ENCODE results near the gene PLEKHN1.

The PLEKHN1 gene

GRCh38 chr1:939511-940106 lies 26.7 kb upstream of the PLEKHN1 start:
- 24% methylated on average over 15 of the region's 21 CpGs for WGBS (ENCODE audit: insufficient coverage)
- Histone ChIP-seq H3K27me3 (replicated peaks in 2 of 5; ENCODE audit: control insufficient read depth in 4 of 5, insufficient read depth in 5 of 5, low read length in 4 of 5) (peaks cover 0 to 87% (median 24%) of the 10 kb centered on the region in 5 experiments), H3K36me3 (ENCODE audit: control insufficient read depth in 4 of 4, insufficient read depth in 4 of 4, low read length in 3 of 4) (peaks cover 0 to 5% (median under 1%) of the 10 kb centered on the region in 4 experiments), H3K4me3 (ENCODE audit: control insufficient read depth in 1 of 7, extremely low read depth in 1 of 7, insufficient read depth in 4 of 7, low read depth in 2 of 7, low read length in 6 of 7) (peak overlapping the region in 2 of 7 experiments; percentile 48 to 63), H3K9me3 (ENCODE audit: control extremely low read depth in 1 of 5, control insufficient read depth in 4 of 5, insufficient read depth in 2 of 5, low read depth in 1 of 5, low read length in 4 of 5) (no peaks in the 10 kb centered on the region), H3K4me1 (ENCODE audit: control extremely low read depth in 1 of 4, control insufficient read depth in 4 of 4, insufficient read depth in 4 of 4, low read length in 3 of 4) (peaks cover 0 to 47% (median 37%) of the 10 kb centered on the region in 4 experiments), H3K27ac (ENCODE audit: insufficient read depth in 1 of 2, low read depth in 1 of 2, low read length in 2 of 2, poor library complexity in 1 of 2, severe bottlenecking in 2 of 2) (no peak overlapping the region)
- DNase-seq = no peak
- ChIA-PET POLR2A (no interaction called here), CTCF (interaction anchor here (1.4 to 5.3 kb wide), 4 partner anchors 13 to 35 kb away, joined by 3 to 47 read pairs (median 8); partner anchors contain the start of gene SAMD11)

- DNase-seq = peak; percentile 54 to 74 (median 66)
- peaks cover 0 to 45% (median 36%) of the 10 kb centered on the region in 4 experiments for H3K4me1 ChIP-seq (ENCODE audit: control extremely low read depth in 1 of 4, control insufficient read depth in 4 of 4, insufficient read depth in 4 of 4, low read length in 3 of 4)
- H3K27me3 ChIP-seq (replicated peaks in 2 of 5; ENCODE audit: control insufficient read depth in 4 of 5, insufficient read depth in 5 of 5, low read length in 4 of 5) = peaks cover 0 to 81% (median 18%) of the 10 kb centered on the region in 5 experiments
- WGBS (ENCODE audit: insufficient coverage) = 0% methylated on average over 78 of the region's 86 CpGs
- peak overlapping the region in 6 of 7 experiments; percentile 19 to 63 (median 42) for H3K4me3 ChIP-seq (ENCODE audit: control insufficient read depth in 1 of 7, extremely low read depth in 1 of 7, insufficient read depth in 4 of 7, low read depth in 2 of 7, low read length in 6 of 7)
- CTCF ChIA-PET = interaction anchor here (1.3 to 5.3 kb wide), 5 partner anchors 11 to 35 kb away, joined by 3 to 47 read pairs (median 4); partner anchors contain the start of gene SAMD11
- no peaks in the 10 kb centered on the region for H3K9me3 ChIP-seq (ENCODE audit: control extremely low read depth in 1 of 5, control insufficient read depth in 4 of 5, insufficient read depth in 2 of 5, low read depth in 1 of 5, low read length in 4 of 5)
- H3K27ac ChIP-seq (ENCODE audit: insufficient read depth in 1 of 2, low read depth in 1 of 2, low read length in 2 of 2, poor library complexity in 1 of 2, severe bottlenecking in 2 of 2) = no peak overlapping the region
- H3K36me3 ChIP-seq (ENCODE audit: control insufficient read depth in 4 of 4, insufficient read depth in 4 of 4, low read length in 3 of 4) = peaks cover 0 to 12% (median 7%) of the 10 kb centered on the region in 4 experiments
- POLR2A ChIA-PET = no interaction called here
These were observed 25.9 kb upstream of the PLEKHN1 start for GRCh38 chr1:940107-941014.

GRCh38 chr1:941015-941587 lies 25.2 kb upstream of the PLEKHN1 start:
- Histone ChIP-seq H3K27ac (ENCODE audit: insufficient read depth in 1 of 2, low read depth in 1 of 2, low read length in 2 of 2, poor library complexity in 1 of 2, severe bottlenecking in 2 of 2) (no peak overlapping the region), H3K4me3 (ENCODE audit: control insufficient read depth in 1 of 7, extremely low read depth in 1 of 7, insufficient read depth in 4 of 7, low read depth in 2 of 7, low read length in 6 of 7) (peak overlapping the region in 3 of 7 experiments; percentile 48 to 63 (median 61)), H3K36me3 (ENCODE audit: control insufficient read depth in 4 of 4, insufficient read depth in 4 of 4, low read length in 3 of 4) (peaks cover 0 to 20% (median 12%) of the 10 kb centered on the region in 4 experiments), H3K9me3 (ENCODE audit: control extremely low read depth in 1 of 5, control insufficient read depth in 4 of 5, insufficient read depth in 2 of 5, low read depth in 1 of 5, low read length in 4 of 5) (no peaks in the 10 kb centered on the region), H3K4me1 (ENCODE audit: control extremely low read depth in 1 of 4, control insufficient read depth in 4 of 4, insufficient read depth in 4 of 4, low read length in 3 of 4) (peaks cover 0 to 40% (median 33%) of the 10 kb centered on the region in 4 experiments), H3K27me3 (replicated peaks in 2 of 5; ENCODE audit: control insufficient read depth in 4 of 5, insufficient read depth in 5 of 5, low read length in 4 of 5) (peaks cover 0 to 73% (median 18%) of the 10 kb centered on the region in 5 experiments)
- DNase-seq = no peak
- ChIA-PET CTCF (interaction anchor here (1.0 to 5.3 kb wide), 7 partner anchors 10 to 40 kb away, joined by 3 to 47 read pairs (median 4); partner anchors contain the start of gene SAMD11), POLR2A (no interaction called here)
- WGBS (ENCODE audit: insufficient coverage) = under 1% methylated on average over 31 of the region's 36 CpGs

- Histone ChIP-seq H3K36me3 (ENCODE audit: control insufficient read depth in 4 of 4, insufficient read depth in 4 of 4, low read length in 3 of 4) (peaks cover 0 to 25% (median 15%) of the 10 kb centered on the region in 4 experiments), H3K4me3 (ENCODE audit: control insufficient read depth in 1 of 7, extremely low read depth in 1 of 7, insufficient read depth in 4 of 7, low read depth in 2 of 7, low read length in 6 of 7) (peak overlapping the region in 5 of 7 experiments; percentile 13 to 61 (median 26)), H3K27me3 (replicated peaks in 2 of 5; ENCODE audit: control insufficient read depth in 4 of 5, insufficient read depth in 5 of 5, low read length in 4 of 5) (peaks cover 0 to 67% (median 18%) of the 10 kb centered on the region in 5 experiments), H3K27ac (ENCODE audit: insufficient read depth in 1 of 2, low read depth in 1 of 2, low read length in 2 of 2, poor library complexity in 1 of 2, severe bottlenecking in 2 of 2) (no peak overlapping the region), H3K4me1 (ENCODE audit: control extremely low read depth in 1 of 4, control insufficient read depth in 4 of 4, insufficient read depth in 4 of 4, low read length in 3 of 4) (peaks cover 0 to 40% (median 33%) of the 10 kb centered on the region in 4 experiments), H3K9me3 (ENCODE audit: control extremely low read depth in 1 of 5, control insufficient read depth in 4 of 5, insufficient read depth in 2 of 5, low read depth in 1 of 5, low read length in 4 of 5) (no peaks in the 10 kb centered on the region)
- under 1% methylated on average over 66 of the region's 98 CpGs for WGBS (ENCODE audit: insufficient coverage)
- POLR2A ChIA-PET = no interaction called here
- CTCF ChIA-PET = interaction anchor here (0.7 to 5.3 kb wide), 8 partner anchors 10 to 73 kb away, joined by 3 to 47 read pairs (median 4); partner anchors contain the start of genes NOC2L and SAMD11
- peak in 2 of 3 donors; percentile 51 to 64 for DNase-seq
These were observed 24.5 kb upstream of the PLEKHN1 start for GRCh38 chr1:941588-942383.

- Histone ChIP-seq H3K4me1 (ENCODE audit: control extremely low read depth in 1 of 4, control insufficient read depth in 4 of 4, insufficient read depth in 4 of 4, low read length in 3 of 4) (peaks cover 0 to 40% (median 33%) of the 10 kb centered on the region in 4 experiments), H3K36me3 (ENCODE audit: control insufficient read depth in 4 of 4, insufficient read depth in 4 of 4, low read length in 3 of 4) (peaks cover 0 to 31% (median 20%) of the 10 kb centered on the region in 4 experiments), H3K27ac (ENCODE audit: insufficient read depth in 1 of 2, low read depth in 1 of 2, low read length in 2 of 2, poor library complexity in 1 of 2, severe bottlenecking in 2 of 2) (no peak overlapping the region), H3K27me3 (replicated peaks in 2 of 5; ENCODE audit: control insufficient read depth in 4 of 5, insufficient read depth in 5 of 5, low read length in 4 of 5) (peaks cover 0 to 64% (median 18%) of the 10 kb centered on the region in 5 experiments), H3K4me3 (ENCODE audit: control insufficient read depth in 1 of 7, extremely low read depth in 1 of 7, insufficient read depth in 4 of 7, low read depth in 2 of 7, low read length in 6 of 7) (peak overlapping the region in 4 of 7 experiments; percentile 2 to 50 (median 14)), H3K9me3 (ENCODE audit: control extremely low read depth in 1 of 5, control insufficient read depth in 4 of 5, insufficient read depth in 2 of 5, low read depth in 1 of 5, low read length in 4 of 5) (no peaks in the 10 kb centered on the region)
- POLR2A ChIA-PET = no interaction called here
- under 1% methylated on average over 40 of the region's 48 CpGs for WGBS (ENCODE audit: insufficient coverage)
- DNase-seq = peak in 1 of 3 donors; percentile 47
- CTCF ChIA-PET = interaction anchor here (0.7 to 5.3 kb wide), 5 partner anchors 16 to 73 kb away, joined by 3 to 47 read pairs (median 4); partner anchors contain the start of gene NOC2L
These were observed 23.9 kb upstream of the PLEKHN1 start for GRCh38 chr1:942411-942821.

Data from common myeloid progenitor, CD34-positive (primary cell).